ENCODE measurements around the gene TMEM163. TPM values are rescaled to one million over a fixed set of nuclear protein-coding genes. Genes with fewer than 3 reads are reported as not detected.
A peak's percentile ranks its signal among the peaks of the same experiment; 100 is the strongest.

TMEM163 gene
- total and polyA plus RNA-seq, 2 of the 13 experiments (the other 11 are each of a cell fraction or from before 2014, with no cell fraction given) = 0.05 TPM; not detected in 1

DNA sequence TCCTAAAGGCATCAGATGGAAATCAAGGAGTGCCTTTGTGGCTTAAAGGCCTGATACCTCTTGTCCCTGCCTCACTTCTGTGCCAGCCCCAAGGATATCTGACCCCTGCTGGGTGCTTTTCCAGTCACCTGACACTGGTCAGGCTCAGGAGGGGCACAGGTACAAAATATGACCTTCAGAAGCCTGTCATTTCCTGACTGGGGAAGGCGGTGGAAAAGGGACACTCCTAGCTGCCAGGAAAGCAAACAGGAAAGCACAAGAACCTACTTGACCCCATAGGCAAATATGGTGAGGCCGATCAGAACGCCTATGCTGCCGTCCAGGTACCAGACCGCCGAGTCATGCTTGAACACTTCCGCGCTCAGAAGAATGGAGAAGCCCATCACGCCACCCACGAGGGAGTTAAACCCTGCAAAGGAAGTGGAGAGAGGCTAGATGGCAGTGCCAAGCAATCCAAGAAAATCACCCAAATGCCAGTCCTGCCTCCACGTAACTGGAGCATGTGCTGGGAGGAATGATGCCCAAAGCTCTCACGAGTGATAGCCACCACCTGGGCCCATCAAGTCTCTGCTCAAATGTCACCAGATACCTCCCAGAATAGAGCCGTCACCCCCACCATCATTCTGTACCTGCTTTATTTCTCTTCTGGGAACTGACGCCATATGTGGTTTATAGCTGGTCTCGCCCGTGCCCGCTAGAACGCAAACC lies 260.9 kb downstream of the TMEM163 start (continued):
- TF ChIP-seq GATAD1 (CRISPR knock-in tag; IDR thresholded peaks at IDR 0.05) (peak; percentile 42; the same call in 1 of the 2 replicates), CREB1 (IDR thresholded peaks at IDR 0.05) (no peak), CREB1 (CRISPR knock-in tag; IDR thresholded peaks at IDR 0.05) (no peak), ZNF710 (CRISPR knock-in tag; IDR thresholded peaks at IDR 0.05; ENCODE audit: borderline replicate concordance) (no peak; the same call in 1 of the 2 replicates), HOXD1 (CRISPR knock-in tag; IDR thresholded peaks at IDR 0.05) (no peak), ZNF17 (CRISPR knock-in tag; IDR thresholded peaks at IDR 0.05) (no peak), ZNF687 (CRISPR knock-in tag; IDR thresholded peaks at IDR 0.05) (peak; percentile 77), MAZ (IDR thresholded peaks at IDR 0.05; ENCODE audit: borderline replicate concordance, low read depth, low read length) (no peak), MAZ (CRISPR knock-in tag; IDR thresholded peaks at IDR 0.05; ENCODE audit: low read depth) (no peak), ZNF792 (CRISPR knock-in tag; IDR thresholded peaks at IDR 0.05) (peak; percentile 52; the same call in 1 of the 2 replicates), ZFP41 (CRISPR knock-in tag; IDR thresholded peaks at IDR 0.05; ENCODE audit: borderline replicate concordance) (no peak), MBD4 (IDR thresholded peaks at IDR 0.05; ENCODE audit: borderline replicate concordance, low read length) (no peak), ZBTB38 (CRISPR knock-in tag; IDR thresholded peaks at IDR 0.05) (peak; percentile 99), THAP11 (CRISPR knock-in tag; IDR thresholded peaks at IDR 0.05) (peak; percentile 28; the same call in 1 of the 2 replicates), MTERF4 (CRISPR knock-in tag; IDR thresholded peaks at IDR 0.05) (no peak), ZMYM2 (CRISPR knock-in tag; IDR thresholded peaks at IDR 0.05) (peak; percentile 83), PLRG1 (conservative IDR thresholded peaks at IDR 0.05) (no peak), KAT8 (CRISPR knock-in tag; IDR thresholded peaks at IDR 0.05) (peak; percentile 73), ZNF501 (CRISPR knock-in tag; IDR thresholded peaks at IDR 0.05) (peak; percentile 45; the same call in 1 of the 2 replicates), ZNF350 (CRISPR knock-in tag; IDR thresholded peaks at IDR 0.05; ENCODE audit: borderline replicate concordance, low read depth) (peak; percentile 67), CEBPG (CRISPR knock-in tag; IDR thresholded peaks at IDR 0.05) (0 out of 2 replicates have a peak, but pooled peaks have one; percentile 7), FOXJ3 (CRISPR knock-in tag; IDR thresholded peaks at IDR 0.05; ENCODE audit: borderline replicate concordance) (no peak), PITX1 (CRISPR knock-in tag; IDR thresholded peaks at IDR 0.05) (0 out of 2 replicates have a peak, but pooled peaks have one; percentile 31)
- TF ChIP-seq, protein P1, sequence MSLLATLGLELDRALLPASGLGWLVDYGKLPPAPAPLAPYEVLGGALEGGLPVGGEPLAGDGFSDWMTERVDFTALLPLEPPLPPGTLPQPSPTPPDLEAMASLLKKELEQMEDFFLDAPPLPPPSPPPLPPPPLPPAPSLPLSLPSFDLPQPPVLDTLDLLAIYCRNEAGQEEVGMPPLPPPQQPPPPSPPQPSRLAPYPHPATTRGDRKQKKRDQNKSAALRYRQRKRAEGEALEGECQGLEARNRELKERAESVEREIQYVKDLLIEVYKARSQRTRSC (CRISPR knock-in tag; IDR thresholded peaks at IDR 0.05; ENCODE audit: low read depth) = 0 out of 2 replicates have a peak, but pooled peaks have one; percentile 34

All from HepG2 (cell line).